NCI-H1105 (cell line): ENCODE measurements around the gene MEF2D.

Experiments used
- DNase-seq: peaks from one replicate; lab custom pipeline; 2025; lab: John Stamatoyannopoulos, UW

The MEF2D gene

DNA sequence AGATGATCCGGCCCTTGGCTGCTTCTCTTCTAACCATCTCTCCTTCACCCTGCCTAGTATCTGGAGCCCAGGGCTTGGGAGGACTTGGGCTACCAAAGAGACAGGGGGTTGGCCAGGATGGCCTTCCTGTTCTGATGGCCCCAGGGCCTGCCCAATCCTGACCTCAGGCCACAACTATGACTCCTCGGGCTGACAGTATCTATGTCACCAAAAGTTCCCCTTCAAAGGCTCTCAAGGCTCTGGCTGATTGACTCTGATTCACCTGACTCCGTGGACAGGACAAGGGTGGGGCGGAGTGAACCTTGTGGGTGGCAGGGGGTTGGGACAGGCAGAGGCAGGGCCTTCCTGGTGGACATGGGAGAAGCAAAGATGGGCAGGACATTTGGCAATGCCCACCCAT lies 12.7 kb downstream of the MEF2D start:
- no peak for DNase-seq

DNA sequence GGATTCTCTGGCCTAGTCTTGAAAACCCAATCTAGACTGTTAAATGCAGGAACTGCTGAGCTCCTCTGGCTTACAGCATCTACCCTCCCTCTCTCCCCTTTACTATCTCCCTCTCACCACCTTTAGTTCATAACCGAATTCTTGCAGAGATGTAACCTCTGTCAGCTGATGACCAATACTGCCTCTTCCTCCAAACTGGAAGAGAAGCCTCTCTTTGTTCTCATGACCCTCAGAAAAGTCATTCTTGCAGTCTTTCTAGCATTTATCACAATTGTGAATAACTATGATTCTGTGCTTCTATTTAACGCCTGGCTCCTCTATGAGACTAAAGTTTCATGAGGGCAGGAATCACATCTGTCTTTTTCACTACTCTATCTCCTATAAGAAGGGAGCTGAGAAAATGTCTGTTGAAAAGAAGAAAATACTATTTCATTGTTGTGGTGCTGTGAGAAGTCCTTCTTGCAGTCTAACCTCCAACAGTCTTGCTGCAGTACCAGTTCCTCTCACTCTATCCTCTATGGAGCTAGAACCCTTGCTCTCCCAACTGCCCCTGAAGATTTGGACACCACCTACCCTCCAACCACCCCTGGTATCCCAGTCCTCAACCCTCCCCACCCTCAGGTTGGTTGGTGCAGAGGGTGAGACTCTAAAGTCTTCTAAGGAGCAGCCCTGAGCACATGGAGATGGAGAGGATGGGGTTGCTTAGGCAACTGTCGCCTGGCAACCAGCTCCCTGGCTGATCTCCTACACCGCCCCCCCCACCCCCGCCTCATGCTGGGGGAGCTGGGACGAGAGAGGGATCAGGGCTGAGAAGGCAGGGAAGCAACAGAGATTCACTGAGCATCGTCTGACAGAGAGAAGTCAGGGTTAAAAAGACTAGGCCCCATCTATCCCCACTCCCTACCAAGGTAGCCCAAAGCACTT lies 13.9 kb downstream of the MEF2D start:
- no peak for DNase-seq

DNA sequence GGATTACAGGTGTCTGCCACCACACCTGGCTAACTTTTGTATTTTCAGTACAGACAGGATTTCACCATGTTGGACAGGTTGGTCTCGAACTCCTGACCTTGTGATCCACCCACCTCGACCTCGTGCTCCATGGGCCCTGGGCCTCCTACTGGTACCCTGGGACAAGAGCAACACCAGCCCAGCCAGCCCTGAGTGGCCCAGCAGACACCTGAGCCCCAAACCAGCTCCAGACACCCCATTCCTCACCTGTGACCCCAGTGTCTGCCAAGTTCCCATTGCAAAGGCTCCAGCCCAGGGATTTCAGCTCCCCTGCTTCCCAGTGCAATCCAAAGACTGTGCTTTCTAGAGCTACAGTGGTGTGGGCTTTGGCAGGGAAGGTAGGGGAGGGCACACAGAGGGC lies 14.6 kb downstream of the MEF2D start:
- DNase-seq = no peak

DNA sequence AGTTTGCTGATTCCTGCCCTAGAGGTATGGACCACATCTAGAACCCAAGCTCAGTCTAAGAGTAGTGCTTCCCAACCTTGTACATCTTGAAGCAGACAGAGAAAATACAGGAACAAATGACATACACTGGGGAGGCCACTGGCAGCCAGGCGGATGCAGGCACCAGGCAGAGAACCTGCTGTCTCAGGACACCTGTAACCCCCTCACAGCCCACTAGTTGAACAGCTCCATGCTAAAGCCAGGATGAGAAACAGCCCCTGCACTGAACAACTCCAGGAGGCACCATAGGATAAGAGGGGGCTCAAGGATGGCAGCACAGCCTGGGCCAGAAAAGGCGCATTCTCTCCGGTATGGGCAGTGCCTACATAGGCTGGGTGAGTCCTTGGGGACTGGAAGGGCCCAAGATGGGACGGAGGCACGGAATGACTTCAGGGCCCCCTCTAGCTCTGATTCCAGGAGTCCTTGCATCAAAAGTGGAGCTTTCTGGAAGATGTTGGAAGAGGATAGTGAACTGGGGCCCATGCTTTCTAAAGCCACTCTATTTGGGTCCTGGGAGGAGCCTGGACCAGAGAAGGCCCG lies 16.0 kb downstream of the MEF2D start:
- no peak for DNase-seq

DNA sequence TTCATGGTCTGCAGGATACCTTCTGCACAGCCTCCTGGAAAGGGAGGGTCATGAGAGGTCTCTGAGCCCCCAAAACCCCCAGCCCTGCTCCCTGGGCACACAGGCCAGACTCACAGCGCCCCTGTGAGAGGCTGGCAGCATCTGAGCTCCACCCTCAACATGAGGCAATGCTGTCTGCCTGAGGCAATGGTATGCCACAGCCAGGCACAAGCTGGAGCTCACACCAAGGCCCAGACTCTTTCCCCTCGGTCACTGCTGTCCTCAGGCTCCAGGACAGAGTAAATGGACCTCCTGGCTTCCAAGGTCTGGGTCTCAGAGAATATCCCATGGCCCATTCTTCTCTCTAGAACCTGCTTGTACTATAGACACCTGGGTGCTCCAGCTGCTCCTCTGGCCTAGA lies 17.2 kb downstream of the MEF2D start:
- DNase-seq = no peak

DNA sequence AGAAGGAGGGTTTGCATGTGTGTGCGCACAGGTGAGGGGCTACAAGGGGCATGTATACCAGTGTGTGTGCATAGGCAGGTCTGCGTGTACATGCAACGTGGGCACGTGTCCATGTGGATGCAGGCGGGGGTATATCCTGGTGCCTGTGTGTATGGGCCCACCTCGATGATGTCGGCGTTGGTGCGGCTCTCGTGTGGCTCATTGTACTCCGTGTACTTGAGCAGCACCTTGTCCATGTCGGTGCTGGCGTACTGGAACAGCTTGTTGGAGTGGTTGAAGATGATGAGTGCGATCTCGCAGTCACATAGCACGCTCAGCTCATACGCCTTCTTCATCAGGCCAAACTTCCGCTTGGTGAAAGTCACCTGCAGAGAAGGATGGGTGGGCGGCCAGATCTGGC lies 18.3 kb downstream of the MEF2D start:
- DNase-seq = no peak

DNA sequence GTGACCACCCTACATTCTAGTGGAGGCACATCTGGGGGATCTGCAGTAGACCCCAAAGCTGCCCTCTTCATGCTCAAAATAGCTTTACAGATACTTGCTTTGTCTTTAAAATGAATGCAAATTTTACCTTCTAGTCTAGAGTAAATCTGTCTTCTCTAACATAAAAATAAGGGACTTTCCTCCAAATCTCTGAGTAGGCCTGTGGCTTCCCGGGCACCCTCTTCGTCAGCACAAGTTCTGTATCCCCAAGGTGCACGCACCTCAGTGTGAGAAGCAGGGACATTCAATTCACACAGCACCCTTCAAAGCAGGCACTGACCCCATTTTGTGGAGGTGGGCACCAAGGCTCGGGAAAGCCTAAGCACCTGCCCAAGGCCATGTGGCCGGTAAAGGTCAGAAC lies 19.0 kb downstream of the MEF2D start:
- no peak for DNase-seq

DNA sequence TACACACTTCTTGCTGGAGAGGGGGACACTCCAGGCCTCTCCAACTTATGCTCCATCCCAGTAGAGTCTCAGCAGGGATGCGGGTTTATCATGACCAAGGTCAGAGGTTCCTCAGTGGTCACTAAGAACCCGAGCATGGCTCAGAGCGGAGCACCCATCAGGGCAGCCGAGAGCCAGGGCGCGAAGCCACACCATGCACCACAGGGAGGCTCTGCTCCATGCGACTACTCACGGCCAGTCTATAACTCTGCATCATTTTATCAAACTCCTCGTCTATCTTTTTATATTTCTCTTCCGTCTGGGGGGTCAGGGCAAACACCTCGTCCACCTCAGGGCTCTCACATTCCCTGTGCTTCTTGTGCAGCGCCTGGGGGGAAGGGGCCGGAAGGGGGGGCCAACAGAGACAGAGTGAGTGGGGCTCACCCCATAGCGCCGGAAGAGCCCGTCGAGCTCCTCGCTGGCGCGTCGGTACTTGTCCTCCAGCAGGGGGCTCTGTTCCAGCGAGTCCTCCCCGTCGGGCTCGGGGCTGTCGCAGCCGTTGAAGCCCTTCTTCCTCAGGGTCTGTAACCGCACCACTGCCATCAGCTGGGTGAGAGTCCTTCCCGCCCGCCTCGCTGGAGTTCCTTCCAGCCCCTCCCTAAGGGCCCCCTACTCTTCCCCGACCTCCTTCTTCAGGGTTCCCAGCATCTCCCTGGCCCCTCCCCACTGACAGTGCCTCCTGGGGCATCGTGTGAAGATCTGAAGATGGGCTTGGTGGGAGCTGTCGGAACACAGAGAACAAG lies 20.0 kb downstream of the MEF2D start:
- DNase-seq = no peak

DNA sequence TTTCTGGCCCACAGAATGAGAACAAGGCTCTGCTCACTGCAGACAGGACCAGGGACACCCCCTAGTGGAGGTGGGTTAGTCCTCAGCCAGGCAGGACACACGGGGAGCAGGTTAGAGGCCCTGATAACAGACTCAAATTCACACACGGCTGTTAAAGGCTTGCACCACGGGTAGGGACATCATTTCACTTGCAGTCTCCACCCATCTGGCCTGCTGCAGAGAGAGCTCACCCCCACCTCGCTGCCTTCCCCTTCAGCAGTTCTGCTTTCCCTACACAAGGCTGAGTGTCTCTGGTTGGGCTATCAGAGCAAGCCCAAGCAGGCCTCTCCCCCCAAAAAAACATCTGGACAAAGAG lies 20.6 kb downstream of the MEF2D start:
- no peak for DNase-seq

DNA sequence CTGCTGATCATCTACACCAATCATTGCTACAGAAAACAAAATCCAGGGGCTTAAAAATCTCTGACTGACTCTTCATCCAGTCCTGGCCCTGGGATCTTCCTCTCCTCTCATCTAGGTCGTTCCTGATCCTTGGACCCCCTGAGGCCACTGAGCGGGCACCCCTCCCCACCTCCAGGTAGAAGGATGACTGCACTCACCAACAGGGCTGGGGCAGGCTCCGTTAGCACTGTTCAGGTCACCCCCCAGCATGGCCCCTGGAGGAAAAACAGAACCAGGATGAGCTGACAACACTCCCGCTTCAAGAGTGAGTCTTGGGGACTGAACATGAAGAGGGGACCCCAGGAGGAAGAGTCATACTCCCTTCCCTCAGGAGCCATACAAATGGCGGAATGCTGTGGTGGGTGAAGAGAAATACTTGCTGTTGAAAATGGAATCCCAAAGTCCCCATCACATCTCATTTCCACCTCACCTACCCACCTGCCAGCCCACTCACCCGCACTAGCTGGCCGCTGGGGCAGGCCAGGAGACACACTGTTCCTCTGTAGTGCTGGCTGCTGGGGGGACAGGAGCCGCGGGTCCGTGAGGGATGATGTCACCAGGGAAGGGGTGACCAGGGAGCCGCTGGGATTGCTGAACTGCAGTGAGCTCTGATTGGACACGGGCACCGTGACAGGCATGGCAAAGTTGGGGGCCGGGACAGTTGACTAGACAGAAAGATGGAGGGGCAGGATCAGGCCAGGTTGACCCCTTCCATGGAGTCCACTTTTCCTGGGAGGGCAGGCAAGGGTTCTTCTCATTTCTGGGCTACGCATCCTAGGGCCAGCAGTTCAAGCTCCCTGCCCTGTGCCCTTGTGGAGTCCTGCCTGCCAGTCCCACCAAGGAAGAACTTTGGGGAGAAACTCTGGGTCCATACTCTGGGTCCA lies 21.2 kb downstream of the MEF2D start:
- DNase-seq = no peak

DNA sequence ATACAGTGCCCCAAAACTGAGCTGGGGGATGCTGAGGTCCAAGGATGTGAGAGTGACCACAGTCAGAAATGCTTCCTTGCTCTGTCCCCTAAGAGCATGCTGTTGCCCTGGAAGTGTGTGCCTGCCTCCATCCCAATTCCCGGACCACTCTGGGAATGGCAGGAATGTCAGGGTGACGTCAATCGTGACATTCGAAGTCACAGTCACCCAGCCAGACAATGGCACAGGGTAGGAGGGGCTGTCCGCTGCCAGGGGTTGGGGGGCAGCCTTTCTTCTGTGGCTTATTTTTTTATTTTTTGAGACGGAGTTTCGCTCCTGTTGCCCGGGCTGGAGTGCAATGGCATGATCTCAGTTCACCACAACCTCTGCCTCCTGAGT lies 22.3 kb downstream of the MEF2D start:
- no peak for DNase-seq

DNA sequence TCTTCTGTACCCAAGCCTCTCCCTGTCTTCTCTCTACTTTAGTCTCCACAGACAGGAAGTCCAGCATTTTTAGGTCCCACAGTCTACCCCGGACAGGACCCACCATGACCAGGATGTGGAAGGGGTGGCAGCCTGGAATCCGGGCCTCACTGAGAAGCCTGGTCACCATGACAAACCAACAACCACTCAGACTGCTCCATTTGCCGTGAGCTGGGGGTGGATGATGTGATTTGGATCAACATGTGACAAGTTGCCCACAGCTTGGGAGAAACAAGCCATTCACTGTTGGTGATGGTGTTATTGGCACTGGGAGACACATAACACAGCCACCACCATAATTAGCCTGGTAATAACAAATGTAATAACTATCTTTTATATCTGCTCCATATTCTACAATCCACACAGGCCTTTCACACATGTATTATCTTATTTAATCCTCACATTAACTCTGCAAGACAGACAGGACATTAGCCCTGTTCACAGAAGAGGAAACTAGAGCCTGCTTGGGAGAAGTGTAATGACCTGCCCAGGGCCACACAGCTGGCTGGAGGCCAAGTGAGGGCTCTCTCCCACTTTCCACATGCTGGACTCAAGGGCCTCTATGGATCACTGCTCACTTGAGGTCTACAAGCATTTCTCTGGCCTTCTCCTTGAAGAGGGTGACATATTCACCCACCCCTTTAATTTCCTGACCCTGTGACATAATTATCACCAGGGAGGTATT lies 22.9 kb downstream of the MEF2D start:
- DNase-seq = no peak

DNA sequence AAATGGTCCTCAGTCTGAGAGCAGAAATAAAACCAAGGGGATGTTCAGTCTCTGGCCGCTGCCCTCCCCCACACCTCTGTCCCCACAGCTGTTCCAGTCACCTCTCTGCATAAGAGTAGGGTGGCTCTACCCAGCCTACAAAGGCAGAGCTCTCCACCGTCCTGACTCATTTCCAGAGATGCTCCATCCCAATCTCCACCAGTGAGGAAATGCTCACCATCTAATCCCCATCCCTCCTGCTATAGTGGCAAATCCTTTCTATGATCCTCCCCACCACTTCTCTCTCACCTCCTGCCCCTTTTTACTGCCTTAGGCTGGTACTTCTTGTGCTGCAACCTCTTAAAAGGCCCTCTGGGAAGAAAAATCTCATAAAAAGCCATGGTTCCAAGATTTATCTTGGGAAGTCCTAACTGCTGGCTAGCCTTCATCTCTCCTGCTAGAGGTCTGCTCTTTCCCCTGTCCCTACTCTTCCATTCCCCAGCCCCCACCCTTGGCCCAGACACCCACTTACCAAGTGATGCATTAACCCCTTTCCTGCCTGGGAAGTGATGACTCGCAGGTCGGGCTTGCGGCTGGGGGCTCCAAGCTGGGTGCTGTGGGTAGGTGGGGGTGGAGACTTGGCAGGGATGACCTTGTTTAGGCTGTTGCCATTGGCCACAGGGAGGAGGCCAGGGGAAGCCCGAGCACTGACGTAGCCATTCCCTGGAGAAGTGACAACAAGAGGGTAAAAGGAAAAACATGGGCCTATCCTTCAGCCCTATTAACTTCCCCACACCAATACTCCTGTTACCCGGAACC lies 23.9 kb downstream of the MEF2D start:
- DNase-seq = no peak

DNA sequence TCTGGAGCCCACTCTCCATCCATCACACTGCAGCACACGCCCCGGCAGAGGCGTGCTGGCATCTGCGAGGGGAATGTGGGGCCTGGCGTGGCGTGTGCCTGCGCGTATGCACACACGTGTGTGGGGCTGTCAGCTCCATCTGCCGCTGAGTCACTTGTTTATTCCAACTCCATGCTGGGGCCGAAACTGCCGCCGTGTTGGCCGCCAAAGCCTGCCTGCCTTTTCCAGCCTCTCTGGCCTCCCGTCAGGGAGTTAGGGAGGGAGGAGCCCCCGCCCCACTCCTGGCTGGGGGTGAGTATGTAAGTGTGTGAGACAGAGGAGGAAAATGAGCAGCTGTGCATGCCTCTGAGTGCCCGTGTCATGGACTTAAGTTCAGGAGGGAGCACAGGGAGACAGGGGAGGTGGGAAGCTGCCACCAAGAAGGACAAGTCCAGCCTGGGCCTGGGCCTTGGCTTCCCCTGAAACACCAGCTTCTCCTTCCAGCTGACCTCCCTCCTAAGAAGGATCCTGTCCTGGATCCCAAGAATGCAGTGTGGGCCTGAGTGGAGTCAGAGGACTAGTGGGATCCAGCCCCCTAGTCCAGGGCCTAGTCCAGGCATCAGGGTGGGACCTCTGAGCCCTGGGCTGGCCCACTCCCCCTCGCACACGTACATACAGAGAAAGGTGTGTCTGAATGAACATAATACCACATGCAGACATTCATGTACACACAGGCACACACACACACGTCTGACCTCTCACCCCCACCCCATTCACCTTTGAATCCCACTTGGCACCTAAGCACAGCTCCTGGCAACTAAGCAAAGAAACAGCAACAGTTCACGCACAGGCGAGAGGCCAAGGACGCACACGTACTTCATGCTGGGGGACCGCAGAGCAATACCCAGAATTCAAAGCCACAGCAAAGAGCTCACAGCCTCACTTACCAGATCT lies 24.7 kb downstream of the MEF2D start:
- DNase-seq = no peak

DNA sequence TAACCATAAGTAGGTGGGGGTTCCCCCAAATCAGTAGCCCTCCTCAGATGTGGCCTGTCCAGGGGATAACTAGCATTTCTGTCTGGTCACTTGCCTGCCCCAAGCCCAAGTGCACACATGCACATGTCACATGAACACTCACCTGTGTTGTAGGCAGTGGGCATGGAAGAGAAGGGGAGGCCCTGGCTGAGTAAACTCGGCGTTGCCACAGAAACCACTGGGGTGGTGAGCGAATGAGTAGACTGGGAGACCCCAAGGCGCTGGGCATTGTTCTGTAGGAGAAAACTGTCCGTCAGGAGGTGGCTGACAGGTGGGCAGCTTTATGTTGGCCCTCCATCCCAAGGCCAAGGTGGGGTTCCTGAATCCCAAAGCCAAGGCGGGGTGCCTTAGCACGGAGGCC lies 25.6 kb downstream of the MEF2D start:
- no peak for DNase-seq

DNA sequence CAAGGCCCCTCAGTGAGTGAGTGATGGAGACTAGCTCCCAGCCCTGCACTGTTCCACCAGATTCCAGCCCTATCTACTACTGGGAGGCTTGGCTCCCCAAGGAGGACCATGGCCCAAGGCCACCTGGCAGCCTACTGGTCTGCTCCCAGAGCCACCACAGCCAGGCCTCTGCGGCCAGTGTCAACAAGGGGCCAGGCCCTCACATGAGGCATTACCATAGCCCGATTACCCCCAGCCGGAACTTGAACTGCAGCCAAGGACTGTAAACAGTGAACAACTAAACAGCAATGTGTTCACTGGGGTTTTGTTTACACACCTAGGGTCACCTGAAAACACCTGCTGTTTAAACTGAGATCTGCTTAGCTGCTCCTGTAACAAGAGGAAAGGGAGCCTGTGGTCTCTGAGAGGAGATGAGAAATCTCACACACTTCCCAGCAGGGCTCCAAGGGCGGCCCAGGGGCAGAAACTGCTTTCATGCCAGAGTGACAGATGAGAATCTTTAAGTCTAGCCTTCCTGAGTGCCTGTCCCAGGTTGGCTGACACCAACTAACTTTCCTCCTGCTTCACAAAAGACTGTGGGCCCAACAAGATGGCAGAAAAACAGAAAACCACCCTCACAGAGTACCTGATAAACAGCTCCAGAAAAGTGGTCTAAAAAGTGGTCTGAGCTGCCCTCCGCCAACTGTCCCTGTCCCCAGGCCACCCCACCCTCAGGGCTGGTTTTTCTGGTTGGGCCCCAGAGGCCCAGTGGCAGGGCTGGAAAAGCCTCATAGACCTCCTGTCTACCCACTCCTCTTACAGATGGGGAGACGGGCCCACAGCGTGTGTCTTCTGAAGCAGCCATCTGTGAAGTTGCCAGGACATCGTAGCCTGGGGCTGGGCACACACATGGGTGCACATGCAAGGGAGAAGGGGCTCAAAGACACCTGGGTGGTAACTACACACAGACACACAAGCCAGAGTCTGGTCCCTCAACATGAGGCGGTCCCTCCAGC lies 28.8 kb downstream of the MEF2D start:
- peak; percentile 63 for DNase-seq

DNA sequence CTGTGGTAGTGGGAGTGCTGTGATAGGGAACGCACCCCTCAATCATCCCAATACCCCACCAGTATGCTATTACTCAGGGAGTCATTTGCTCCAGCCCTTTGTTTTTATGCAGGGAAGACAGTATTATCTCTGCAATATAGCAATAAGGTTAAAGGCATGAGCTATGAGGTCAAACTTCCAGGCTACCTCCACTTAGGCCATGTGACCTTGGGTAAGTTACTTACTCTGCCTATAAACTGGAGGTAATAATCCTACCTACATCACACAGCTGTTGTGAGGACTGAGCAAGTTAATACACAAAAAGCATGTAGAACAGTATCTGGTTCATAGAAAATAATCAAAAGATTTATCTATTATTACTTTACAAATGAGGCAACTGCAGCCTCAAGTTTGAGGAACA lies 30.1 kb downstream of the MEF2D start:
- no peak for DNase-seq

DNA sequence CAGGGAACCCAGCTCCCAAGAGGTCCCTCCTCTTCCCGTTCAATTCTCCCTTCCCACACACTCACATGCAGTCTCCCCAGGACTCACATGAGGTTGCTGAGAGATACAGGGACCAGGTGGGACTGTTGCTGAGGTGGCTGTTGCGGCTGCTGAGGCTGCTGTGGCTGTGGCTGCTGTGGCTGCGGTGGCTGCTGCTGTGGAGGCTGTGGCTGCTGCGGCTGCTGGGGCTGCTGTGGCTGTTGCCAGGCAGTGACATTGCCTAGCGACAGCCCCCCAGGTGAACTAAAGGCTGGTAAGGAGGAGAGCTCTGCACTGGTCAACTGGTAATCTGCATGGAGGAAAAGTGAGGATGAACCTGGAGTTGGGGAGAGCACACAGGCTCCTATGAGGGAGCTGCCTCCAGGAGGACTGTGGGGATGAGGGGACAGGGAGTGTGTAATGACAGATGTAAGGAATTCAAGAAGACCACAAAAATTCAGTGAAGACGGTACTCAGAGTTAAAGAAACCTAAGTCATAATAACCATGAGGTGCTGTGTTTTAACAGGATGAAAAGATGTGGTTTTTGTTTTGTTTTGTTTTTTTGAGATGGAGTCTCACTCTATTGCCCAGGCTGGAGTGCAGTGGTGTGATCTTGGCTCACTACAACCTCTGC lies 31.8 kb downstream of the MEF2D start:
- no peak for DNase-seq
